Dermis microvascular lymphatic vessel endothelial cell (primary cell): ENCODE results near the gene GDI2. TPM values are rescaled to one million over a fixed set of nuclear protein-coding genes. Genes with fewer than 3 reads are reported as not detected.

ENCODE experiments used
- DNase-seq, 2 donors: peaks; one replicate each; pipeline versions ENCODE4 v3.0.0 to v3.0.0-alpha.2; 2010; ENCODE audit warnings: low read depth in 2 of 2
- total RNA-seq: library from RNA; depleted of rRNA; stranded (reverse); fragments of >200 nt; gene quantifications from 2 replicates; pipeline ENCODE4 v1.2.1, GENCODE V29; 2014

The GDI2 gene
- total RNA-seq, 1 donor from 2014 or later: 522 TPM

DNA sequence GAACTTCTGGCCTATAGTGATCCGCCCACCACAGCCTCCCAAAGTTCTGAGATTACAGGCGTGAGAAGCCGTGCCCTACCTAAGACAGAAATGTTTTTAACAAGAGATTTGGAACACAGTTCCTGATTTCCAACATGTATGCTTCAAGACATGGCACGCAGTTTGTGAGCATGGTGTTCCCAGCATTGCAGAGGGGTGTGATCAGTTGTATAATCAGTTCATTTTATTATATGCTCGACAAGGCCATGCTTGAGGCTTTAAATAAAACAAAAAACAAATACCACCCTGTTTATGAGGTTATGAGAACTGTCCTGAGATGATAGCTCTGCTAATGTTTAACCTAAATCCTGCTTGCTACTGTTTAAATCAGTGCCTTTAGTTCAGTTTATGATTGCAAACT, 68.4 kb downstream of the GDI2 start:
- DNase-seq: no peak

- DNase-seq: no peak
Observed at GRCh38 chr10:5743736-5744135, 69.5 kb downstream of the GDI2 start.

DNA sequence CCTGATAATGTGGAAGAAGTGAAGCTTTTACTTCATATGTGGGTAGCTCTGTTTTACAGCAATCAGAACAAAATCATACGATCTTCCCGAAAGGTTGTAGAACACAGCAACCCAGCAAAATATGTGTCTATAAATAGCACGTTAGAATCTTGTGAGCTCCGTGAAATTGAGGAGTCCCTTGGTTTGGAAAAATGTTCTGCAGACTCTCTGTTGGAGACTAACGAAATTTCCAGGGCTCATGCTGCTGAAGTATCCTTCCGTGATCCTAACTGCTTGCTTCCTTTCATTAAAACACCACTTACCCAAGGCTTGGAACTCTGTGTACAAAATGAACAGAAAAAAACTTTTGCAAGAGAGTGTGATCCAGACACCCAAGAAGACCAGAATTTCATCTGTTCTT, 71.1 kb downstream of the GDI2 start:
- DNase-seq: no peak

GRCh38 chr10:5741276-5741675, 72.0 kb downstream of the GDI2 start:
- DNase-seq: peak; percentile 5 to 7

- no peak for DNase-seq
Observed at GRCh38 chr10:5738427-5738826, 74.8 kb downstream of the GDI2 start.

DNA sequence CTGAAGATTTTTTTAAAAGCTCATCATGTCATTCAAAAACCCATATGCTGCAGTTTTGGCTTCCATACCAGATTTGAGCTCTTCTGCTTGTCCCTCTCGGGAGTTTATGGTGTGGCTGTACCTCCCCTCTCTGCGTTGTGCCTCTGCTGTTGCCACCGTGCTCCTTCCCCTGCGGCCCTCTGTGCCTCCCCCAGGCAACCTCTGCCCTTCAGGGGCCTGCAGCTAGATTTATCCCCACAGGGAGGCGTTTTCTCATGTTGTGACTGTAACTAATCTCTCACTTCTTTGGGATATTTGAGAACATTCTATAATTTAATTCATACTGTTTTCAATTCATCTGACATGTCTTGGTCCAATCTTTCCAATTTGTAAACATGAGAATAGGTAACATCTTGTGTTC, 75.9 kb downstream of the GDI2 start:
- DNase-seq: no peak

- DNase-seq: no peak
Observed at GRCh38 chr10:5736591-5736990, 76.6 kb downstream of the GDI2 start.

DNA sequence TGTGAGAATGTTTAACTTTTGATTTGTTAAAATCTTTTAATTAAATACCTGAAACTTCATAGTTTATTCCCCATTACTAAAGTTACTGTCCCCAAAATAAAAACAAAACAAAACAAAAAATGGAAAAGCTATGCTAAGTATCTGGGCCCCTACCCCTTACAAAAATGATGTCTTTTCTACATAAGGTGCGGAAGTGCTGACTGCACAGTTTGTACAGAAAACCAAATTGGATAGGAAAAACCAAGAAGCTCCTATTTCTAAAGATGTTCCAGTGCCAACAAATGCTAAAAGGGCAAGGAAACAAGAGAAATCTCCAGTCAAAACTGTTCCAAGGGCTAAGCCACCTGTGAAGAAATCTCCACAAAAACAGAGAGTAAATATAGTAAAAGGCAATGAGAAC, 78.1 kb downstream of the GDI2 start:
- DNase-seq: no peak

DNA sequence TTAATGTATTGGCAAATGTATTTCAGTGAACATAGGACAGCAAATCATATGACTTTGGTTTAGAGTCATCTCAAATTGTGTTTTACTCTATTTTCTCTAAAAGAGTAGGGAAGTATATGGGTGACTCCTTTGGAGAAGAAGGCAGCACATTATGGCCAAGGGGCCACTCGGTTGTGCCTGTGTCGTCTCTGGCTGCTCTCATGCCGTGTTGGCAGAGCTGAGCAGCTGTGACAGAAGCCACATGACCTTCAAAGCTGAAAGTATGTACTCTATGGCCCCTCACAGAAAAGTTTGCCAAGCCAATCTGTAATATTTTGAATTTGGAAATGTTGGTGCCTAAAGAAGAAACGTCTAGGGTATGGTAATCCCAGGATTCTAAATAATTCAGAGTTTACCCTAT, 81.1 kb downstream of the GDI2 start:
- no peak for DNase-seq

DNA sequence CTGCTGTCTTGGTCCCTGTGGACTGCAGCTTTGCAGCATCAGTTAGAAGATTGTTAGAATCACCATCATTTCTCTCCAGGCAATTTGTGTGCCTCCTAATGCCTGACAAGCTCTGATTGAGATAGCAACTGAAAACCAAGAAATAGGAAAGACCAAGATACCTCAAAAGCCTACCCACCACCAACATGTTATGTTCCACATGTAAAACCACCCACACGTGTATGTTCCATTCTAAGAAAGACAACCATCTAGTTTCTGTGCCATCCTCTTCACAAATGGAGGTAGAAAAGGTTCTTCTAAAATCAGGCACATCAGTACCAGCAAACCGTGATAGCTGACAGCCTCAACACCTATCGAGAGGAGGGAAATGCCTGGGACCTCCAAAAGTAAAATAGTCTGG, 81.7 kb downstream of the GDI2 start:
- DNase-seq: no peak

- DNase-seq: no peak
Observed at GRCh38 chr10:5730766-5731165, 82.5 kb downstream of the GDI2 start.

- DNase-seq: no peak
Observed at GRCh38 chr10:5723692-5724091, 89.5 kb downstream of the GDI2 start.

DNA sequence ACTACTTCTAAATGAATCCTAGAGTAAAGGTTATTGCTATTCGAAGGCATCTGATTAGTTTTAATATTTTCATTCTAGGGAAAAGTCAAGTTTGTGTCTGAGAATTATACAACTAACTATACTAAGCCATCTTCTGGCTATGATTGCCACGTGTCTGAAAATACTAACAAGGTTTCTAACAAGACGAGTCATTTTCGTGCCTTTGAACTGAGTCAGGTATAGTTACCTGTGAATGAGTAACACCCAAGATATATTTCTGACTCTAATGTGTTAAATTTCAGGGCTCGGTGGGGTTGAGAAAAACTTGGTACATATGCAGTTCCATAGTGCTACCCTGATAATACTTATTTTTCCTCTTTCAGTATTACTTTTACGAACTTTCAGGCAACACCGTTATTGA, 93.1 kb downstream of the GDI2 start:
- DNase-seq: no peak

DNA sequence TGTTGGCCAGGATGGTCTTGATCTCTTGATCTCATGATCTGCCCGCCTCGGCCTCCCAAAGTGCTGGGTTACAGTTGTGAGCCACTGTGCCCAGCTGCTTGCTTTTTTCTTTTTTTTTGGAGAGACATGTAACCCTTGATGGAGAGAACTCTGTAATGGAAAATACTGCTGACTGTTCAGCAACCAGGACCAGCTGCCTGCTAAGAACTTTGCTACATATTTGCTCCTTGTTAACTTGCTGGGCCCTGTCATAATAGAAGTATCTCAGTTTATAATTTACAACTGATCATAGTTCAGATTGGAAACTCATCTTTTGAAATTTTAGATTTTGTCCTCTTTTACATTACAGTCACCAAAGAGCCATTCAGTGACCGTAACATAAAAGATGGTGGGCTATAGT, 93.7 kb downstream of the GDI2 start:
- DNase-seq: no peak

Other genes with a start within 250 kb of the GDI2 start
- gene ASB13, start 146.8 kb downstream of the GDI2 start, total RNA-seq: 18.1 and 33.3 TPM in 2 replicates
- 35.3 and 47.5 TPM in 2 replicates for gene TASOR2, start 128.6 kb downstream of the GDI2 start, total RNA-seq
- 4.5 and 5.7 TPM in 2 replicates for gene ANKRD16, start 76.5 kb upstream of the GDI2 start, total RNA-seq
- 61.6 and 87.5 TPM in 2 replicates for gene FBH1, start 76.8 kb upstream of the GDI2 start, total RNA-seq
- gene IL15RA, start 164.1 kb upstream of the GDI2 start, total RNA-seq: 8.6 and 18.0 TPM in 2 replicates
- gene IL2RA, start 248.9 kb upstream of the GDI2 start, total RNA-seq: not detected in 2 replicates